NCI-H82 treated with DMSO at 0.1 percent for 48 hours (cell line): ENCODE data around the gene ETV5.
A peak's percentile ranks its signal among the peaks of the same experiment; 100 is the strongest.

Experiments used
- DNase-seq: peaks from one replicate; lab custom pipeline; 2025; ENCODE audit not compliant: unreplicated experiment; lab: John Stamatoyannopoulos, UW

ETV5 gene

DNA sequence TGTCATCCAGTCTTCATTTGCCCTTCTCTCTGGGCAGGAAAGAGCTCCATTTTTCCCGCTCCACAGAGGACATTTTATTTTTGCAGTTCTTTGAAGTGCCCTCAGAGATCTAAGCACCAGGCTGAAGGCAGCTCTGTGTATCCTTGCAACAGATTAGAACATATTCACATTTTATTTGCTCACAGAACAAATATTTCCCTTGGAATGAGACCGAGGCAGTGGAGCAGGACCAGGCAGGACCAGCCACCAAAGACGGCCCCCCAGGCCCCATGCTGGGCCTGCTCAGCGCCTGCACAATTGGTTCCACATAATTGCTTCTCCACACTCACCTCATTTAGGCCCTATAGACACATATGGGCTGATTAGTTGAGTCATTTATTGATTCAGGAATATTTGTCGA lies 15.7 kb upstream of the ETV5 start:
- DNase-seq, result no peak

DNA sequence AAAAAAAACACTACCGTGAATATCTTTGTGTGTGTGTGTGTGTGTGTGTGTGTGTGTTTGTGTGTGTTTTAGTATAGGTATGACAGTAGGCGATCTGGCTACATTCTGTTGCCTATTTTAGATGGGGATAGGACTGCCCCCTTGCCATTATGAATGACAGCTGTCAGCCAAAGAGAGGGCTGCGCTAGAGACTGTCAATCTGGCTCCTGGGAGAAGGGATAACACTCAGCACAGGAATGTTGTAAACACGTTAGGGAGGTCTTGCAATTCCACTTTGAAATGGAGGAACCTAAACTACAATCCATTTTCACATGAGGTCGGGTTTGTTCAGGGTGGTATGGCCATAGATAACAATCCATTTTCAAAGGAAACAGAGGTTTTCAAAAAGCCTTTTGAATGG lies 14.1 kb upstream of the ETV5 start:
- DNase-seq, result no peak

DNA sequence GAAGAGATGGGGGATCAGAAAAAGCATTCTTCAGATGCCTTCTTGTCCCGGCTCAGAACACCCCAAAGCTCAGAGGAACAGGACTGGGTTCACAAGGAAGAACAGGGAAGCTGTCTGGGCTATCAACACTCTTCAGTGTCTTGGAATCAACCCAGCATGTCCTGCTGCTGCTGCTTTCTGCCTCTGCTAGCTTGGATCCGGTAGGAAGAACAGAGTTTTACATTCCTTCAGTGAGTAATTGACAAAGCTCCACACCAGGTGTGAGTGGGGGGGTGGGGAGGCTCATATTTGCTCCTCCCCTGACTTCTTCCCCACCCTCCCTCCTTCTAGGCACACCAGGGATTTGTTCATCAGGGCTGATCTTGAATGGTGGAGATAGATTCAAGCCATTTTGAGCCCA lies 13.1 kb upstream of the ETV5 start:
- no peak for DNase-seq

DNA sequence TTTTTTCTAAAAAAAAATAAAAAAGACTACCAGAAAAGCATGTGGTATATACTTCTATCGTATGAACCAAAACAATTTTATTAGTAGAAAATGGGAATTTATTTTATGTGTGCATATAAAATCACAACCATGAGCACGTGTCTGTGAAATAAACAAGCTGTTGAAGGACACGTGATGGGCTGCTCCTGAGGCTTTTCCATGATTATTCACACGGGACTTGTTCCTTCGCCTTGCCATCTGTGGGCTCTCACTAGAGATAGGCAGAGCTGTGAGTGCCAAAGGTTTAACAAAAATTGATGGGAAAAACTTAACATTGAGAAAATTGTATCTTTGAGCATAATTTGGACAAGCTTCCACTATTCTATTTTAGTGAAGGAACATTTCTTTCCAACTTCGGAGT lies 12.4 kb upstream of the ETV5 start:
- DNase-seq, result no peak

DNA sequence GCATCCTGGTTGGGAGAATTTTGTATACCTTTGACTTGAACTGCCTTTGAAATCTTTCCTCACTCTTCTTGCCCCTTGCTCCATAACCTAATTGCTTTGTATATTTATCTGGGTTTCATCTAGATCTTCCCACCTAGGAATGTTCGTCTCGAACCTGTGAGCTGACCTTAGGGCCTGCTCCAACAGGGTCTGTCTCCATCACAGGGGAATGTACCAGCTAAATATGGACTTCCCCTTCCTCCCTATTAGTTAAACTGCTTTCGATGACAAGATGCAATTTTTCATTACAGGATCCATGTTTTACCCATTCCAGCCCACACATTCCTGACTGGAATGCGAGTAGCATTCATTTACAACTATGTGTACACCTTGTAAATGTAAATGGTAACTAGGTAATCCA lies 10.6 kb upstream of the ETV5 start:
- DNase-seq, result no peak

DNA sequence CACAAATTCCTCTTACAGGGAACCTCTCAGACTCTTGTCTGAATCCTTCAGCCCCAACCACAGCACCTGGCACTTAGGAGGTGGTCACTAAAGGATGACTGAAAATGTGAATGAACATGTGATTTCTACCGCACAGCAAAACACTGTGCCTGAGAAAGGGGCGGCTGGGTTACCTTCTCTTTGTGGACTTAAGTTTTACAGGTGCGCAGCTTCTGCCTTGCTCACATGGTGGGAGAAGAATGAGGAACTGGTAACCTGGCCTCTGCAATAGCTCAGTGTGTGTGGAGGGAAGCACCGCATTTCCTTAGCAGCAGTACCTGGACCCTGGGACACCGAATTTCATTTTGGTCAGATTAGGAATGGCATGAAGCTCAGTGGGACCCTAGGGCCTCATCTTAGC lies 9.8 kb upstream of the ETV5 start:
- DNase-seq, result no peak

DNA sequence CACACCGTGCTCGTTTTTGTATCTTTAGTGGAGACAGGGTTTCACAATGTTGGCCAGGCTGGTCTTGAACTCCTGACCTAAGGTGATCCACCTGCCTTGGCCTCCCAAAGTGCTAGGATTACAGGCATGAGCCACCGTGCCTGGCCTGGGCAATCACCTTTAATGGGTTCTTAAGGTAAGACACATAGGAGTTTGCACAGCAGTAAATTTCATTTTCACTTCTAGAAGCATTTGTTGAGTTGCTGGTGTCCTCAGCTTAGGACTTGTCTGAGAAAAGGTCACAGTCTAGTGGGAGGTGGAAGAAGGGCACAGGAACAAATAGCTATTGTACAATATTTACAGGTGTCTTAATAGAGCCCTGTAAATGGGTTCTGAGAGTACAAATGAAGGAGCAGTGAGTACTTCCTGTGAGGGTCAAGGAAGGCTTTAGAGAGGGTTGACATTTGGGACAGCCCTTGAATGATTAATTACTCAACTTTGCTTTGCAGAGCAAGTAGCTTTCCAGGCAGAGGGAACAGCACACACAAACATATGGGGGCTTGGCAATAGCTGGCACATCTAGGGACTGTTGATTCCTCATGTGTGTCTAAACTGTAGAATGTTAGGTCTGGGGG lies 8.7 kb upstream of the ETV5 start:
- DNase-seq, result no peak

DNA sequence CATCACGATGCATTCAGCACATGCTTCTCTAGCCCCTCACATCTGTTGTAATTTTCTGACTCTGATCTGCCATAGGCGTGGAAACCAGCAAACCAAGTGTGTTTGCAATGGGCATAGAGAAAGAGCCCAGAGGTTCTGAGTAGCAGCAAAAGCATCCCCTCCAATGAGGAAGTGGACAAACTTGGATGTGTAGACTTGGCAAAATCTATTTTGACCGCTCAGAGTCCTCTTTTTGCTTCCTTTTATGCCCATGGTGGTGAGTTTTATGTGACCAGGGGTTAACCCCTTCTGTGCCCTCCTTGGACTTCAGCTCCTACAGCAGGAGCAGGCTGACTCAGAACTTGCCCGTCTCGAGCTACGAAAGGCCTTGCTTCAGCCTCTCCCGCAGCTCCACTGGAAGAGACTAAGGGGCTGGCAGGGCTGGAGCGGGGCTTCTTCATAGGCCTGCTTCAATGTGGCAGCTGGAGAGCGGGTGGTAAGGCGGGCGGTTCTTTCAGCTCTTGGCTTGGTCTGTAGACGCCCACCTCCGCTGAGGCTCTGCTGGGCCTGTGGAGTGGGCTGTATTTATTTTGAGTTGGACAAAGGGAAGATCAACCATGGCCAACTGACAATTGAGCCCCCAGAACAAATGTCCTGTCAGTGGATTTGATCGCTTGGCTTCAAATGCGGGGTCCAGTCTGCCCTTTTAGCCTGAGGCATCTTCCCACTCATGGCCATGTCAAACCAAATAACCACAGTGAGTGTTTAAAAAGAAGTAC lies 6.5 kb upstream of the ETV5 start:
- DNase-seq, result no peak

DNA sequence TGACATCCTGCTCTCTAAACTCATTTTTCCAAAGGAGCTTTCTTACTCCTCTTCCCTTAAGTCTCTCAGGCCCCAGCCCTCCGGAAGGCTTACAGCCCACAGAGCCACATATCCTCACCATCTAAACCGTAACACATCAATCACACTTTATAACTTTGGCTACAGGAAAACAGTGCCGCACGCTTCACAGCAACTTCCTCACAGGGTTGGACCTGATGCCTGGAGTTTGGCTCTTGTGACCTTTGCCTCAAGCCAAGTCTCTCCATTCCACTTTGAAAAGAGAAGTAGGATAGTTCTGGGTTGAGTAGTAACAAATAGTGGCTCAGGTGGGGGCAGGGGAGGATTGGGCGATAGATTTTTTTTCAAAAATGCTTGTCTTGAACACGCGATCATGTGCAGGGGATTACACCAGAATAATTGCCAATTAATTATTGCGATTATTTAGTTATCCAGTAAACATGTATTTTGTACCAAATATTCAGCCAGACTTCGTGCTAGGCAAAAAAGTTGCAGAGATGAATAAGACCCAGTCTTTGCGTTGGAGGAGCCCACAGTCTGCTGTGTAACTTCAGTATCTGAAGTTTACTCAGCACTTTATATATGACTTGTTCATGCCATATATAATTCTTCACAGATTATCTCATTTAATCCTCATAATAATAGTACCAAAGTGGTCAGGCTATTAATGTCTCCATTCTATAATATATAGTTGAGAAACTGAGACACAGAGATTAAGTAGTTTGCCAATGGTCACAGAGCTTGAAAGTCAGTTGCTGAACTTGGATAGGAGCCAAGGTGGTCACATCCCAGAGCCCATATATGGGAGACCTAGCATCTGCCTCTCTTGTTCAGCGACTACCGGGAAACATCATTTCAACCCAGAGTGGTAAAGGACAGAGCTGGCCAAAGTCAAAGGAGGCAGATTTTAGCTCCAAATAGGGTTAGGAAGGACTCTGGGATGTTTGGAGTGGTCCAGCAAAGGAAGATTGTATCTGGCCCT lies 2.4 kb upstream of the ETV5 start:
- no peak for DNase-seq

DNA sequence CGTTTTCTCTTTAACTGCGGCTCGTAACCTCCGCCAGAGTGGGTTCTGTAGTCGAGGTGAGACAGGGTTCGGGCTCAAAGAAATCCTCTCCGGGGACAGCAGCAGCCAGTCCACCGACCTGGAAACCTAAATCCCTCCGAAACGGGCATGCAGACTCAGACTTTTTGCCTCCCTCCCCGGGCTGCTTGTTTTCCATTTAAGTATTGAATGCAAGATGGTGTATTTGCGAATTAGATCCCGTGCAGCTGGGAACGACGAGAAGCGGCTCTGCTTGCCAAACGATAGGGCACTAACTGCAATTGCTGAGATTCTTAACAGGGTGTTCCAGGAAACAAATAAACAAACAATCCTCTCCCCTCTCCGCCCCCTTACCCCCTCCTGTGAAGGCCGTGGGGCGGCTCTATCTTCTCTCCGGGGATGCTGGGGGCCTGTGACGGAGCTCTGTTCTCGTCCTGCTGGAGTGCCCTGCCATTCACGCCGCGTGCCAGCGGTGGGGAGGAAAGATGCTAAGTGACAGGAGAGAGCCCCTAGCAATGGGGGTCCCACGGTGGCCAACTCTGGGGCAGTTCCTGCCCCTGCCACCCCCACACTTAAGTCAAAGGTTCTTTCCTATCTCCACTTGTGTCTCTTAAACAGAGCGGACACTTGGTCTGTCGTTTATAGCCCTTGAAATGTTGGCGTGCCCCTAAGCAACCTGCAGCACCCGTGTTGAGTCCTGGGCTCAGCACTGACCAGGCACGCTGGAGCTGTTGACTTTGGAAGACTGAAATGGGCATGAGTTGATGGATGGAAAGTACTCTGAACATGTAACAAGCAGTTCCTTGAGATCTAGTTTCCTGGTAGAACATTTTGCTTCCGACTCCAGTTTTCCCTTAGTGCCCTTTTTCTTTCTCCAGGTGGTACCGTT lies 1.3 kb upstream of the ETV5 start:
- no peak for DNase-seq

DNA sequence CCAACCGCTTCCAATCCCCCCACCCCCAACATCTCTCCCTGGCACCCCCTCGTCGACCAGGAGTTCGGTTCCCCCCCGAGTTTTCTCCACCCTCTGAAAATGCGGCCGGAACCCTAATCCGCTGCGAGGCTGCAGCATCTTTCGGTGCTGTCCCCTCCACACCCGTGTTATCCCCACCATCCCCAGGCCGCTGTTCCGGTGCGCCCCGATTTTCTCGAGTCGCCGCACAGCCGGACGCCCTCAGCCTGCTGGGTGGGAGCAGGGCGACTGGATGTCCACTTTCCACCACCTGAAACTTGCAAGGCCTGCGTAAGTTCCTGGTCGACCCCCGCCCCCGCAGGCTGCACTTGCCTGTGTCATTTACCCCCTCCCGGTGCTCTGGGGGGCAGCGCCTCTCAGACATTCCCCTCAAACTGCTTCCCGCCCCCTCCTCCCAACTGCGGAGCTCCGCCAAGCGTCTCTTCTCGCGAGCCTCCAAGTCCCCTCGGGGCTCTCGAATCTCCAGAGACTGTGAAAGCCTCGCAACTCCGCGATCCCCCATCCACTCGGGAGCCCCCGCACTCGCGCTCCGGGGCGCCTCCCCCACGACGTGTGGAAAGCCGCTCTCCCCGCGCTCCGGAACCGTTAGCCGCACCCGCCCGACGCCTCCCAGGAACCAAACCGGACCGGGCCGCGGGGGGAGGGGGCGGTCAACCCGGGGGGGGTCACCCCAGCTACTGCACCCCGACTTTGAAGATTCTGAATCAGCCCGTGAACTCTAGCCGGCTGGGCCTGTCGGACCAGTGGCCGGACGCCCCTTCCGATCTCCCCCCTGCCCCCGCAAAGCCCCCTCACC lies 566 bp downstream of the ETV5 start:
- no peak for DNase-seq

DNA sequence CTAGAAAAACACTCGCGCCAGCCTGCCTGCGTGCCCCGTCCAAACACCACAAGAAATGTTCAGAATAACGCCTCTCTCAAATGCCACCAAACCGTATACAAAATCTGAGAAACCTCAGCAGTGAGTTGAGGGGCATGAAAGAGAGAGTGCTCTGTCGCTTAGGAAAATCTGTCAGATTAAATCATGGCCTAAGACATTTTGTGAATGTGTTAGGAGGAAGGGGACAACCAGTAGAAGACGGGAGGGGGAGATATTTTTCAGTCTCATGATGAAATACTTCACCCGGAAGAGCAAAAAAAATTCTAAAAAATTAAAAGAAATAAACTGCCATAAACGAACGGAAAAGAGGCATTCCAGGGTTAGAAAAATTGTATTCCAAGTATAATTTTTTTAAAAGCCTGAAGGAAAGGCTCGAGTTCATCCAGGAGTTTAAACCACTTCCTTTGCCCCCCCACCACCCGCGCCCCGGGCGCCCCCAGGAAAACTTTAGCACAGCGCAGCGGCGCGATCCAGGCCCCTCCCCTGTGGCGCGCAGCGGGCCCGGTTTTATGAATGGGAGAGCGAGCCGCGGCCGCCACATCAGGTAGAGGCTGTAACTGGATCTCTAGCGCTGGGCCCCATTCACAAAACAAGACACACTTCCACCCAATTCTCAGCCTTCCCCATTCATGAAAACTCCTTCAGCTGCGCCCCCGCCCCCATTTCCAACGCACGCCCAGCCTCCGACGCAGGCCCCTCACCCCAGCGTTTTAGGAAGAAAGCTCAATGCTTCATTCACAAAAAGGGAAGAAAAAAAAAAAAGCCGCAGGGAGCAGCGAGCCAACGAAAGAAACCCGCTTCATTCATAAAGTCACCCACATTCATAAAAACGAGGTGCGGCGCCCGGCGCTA lies 1.4 kb downstream of the ETV5 start:
- DNase-seq, result peak; percentile 75

DNA sequence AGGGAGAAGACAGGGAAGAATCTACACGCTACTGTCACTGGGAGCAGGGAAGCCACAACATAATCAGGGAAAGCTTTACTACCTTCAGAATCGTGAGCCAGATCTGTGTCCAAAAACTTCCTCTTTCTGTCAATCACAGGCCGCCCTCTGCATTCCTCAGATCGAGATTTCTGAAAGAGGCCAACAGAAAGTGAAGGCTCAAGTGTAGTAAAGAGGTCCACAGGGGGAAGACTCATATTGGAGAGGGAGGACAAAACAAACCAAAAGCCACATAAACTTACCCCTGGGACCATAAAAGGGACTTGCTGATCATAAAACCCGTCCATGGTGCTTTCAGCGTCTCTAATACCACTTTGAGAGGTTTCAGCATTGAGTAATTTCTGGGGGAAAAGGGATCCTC lies 3.3 kb downstream of the ETV5 start:
- DNase-seq, result no peak

DNA sequence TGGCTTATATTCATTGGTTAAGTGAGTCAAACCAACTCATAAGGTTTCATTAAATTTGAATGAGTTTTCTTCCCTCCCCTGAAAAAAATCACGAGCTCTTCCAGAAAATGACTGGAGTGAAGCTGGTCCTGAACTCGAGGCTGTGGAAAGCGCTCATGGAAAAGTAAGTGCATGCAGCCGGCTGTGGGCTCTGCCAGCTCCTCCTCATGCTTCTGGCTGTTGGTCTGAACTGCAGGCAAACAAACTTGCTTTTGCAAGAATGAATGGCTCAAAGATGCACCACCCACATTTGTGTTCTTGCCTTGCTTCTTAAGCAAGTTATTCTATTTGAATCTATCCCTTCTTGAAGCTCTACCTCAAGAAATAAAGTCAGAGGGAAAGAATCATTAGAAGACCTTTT lies 6.2 kb downstream of the ETV5 start:
- no peak for DNase-seq

DNA sequence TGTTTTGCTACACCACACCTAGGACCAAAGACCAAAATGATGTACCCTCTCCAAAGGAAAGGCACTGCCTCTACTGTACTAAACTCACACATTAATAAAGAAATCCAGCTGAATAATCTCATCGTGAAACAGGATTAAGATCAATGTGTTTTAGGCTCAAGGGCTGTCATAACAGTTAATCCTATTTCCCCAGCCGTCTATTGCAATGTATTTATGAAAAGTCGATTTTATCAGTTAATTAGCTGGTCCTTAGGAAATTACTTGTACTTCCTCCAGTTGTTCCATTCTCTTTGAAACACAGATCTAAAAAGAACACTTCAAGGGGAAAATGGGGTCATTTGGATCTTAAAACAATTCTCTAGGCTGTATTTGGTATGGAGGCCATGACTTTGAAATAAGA lies 8.5 kb downstream of the ETV5 start:
- peak; percentile 34 for DNase-seq

DNA sequence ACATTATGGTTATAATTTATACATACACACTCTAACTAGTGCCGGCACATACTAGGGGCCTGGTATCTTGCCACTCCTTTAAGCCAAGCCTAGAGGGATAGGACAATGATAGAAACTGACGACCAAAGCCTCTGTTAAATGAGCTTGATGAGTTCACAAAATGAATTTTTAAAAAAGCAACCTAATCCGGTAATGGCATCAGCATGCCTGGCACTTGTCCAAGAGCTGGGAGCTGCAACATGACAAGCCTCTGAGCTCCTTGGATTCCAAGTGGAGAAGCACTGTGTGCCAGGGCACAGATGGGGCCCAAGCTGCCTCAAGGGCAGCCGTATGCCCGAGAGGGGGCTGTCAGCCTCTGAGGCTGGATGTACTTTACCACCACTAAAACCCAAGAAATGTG lies 9.7 kb downstream of the ETV5 start:
- DNase-seq, result peak; percentile 70

DNA sequence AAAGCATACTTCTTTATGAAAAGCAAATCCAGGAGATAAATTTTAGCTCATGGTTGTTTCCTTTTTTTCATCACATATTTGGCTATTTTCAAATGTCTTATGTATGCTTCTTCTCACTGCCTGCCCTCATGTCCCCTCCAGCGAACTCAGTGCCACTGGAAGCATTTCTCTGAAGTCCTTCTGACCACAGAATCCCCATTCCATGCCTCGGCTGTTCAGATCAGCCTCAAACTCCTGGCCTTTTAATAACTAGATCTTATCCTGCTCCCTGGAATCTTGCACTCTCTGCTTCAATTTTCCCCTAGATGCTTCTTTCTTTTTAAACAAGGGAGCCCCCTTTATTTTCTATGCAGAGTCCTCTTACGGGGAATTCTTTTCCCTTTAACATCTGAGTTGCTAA lies 10.1 kb downstream of the ETV5 start:
- no peak for DNase-seq

DNA sequence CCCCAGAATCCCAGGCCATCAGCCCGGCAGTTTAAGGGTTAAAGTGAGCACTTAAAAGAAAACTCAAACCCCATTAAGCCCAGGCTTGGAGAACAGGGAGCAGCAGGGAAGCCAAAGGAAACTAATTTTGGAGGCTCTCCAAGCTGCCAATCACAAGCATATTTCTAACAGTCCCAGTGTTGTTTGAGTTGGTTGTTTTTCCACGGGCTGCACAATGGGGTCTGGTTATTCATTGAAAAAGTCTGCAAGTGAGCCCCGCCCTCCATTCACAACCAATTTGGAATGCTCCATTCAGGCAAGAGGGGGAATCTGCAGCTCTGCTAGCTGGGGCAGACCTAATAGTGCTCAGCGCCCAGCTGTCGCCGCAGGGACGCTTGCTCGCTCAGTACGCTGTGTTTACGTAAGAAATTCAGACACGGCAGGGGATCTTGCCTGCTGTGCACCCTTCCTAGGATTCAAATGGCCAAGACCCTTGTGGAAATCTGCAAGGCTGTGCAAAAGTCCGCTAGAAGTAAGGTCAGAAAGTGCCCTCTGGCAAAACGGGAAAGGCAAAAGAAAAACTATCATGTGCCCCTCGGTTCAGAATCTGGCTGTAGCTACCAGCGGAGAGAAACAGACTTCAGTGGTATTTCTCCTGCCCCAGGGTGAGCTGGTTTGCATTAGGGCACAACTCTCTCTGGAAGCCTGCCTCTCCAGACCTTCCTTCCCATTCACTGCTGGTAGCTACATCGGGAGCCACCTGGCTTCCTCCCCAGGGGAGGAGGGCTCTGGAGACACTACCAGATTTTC lies 11.0 kb downstream of the ETV5 start:
- DNase-seq, result peak; percentile 81
